ENCODE measurements around the gene CPSF4.

DNA sequence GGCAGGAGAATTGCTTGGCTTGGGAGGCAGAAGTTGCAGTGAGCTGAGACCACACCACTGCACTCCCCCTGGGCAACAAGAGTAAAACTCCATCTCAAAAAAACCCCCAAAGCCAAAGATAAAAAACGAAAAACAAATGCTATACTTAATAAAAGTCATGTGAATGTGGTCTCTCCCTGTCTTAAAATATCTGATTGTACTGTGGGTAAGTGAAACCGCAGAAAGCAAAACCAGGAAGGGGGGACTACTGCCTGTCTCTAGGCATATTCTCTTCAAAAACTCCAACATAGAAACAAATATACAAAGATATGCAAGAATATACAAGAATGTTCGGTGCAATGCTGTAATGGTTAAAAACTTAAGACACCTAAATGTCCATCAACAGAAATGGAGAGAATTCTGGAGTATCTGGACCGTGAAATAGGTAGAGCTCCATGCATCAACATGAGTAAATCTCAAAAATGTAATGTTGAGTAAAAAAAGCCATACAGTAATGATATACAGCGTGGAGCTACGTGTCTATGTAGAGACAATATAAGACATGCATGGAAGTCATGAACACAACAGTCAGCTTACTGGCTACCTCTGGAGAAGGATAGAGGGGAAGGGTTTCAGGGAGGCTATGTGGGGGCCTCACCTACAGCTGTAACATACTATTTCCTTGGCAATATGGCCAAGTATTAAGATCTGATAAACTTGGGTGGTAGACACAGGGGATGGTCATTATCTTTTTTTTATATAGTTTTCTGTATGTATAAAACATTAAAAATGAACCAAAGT, 59.2 kb downstream of the CPSF4 start:
- TF ChIP-seq, protein P1, sequence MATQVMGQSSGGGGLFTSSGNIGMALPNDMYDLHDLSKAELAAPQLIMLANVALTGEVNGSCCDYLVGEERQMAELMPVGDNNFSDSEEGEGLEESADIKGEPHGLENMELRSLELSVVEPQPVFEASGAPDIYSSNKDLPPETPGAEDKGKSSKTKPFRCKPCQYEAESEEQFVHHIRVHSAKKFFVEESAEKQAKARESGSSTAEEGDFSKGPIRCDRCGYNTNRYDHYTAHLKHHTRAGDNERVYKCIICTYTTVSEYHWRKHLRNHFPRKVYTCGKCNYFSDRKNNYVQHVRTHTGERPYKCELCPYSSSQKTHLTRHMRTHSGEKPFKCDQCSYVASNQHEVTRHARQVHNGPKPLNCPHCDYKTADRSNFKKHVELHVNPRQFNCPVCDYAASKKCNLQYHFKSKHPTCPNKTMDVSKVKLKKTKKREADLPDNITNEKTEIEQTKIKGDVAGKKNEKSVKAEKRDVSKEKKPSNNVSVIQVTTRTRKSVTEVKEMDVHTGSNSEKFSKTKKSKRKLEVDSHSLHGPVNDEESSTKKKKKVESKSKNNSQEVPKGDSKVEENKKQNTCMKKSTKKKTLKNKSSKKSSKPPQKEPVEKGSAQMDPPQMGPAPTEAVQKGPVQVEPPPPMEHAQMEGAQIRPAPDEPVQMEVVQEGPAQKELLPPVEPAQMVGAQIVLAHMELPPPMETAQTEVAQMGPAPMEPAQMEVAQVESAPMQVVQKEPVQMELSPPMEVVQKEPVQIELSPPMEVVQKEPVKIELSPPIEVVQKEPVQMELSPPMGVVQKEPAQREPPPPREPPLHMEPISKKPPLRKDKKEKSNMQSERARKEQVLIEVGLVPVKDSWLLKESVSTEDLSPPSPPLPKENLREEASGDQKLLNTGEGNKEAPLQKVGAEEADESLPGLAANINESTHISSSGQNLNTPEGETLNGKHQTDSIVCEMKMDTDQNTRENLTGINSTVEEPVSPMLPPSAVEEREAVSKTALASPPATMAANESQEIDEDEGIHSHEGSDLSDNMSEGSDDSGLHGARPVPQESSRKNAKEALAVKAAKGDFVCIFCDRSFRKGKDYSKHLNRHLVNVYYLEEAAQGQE (IDR thresholded peaks at IDR 0.05; ENCODE audit: insufficient read depth in 1 of 2, low read depth in 2 of 2, low read length in 2 of 2), result no peak
- TF ChIP-seq SIN3A (IDR thresholded peaks at IDR 0.05; ENCODE audit: borderline replicate concordance, insufficient read depth, low read length) (no peak), TAF1 (IDR thresholded peaks at IDR 0.05; ENCODE audit: borderline replicate concordance, insufficient read depth, low read length) (no peak)
